NCI-H1417 treated with DMSO at 0.1 percent for 48 hours (cell line): ENCODE results near the gene LRRTM4.

Experiments
- DNase-seq: peaks from one replicate; lab custom pipeline; 2025; lab: John Stamatoyannopoulos, UW

The LRRTM4 gene

DNA sequence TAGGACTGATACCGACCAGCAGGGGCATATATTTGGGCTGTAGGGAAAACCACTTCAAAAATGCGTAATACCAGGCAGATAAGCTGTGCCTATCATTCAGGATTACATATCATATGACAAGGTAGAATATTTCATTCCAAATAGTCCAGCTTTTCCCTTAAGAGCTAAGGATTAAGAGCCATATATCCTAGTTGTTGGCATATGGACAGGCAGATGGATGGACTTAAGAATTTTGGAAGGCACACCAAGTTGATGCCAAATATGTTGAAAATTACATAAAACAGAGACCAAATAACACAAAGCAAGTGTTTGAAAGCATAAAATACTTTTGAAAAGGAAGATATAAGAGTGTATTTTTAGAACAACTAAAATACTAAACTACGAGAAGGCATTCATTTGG lies 52.1 kb downstream of the LRRTM4 start:
- DNase-seq: no peak

DNA sequence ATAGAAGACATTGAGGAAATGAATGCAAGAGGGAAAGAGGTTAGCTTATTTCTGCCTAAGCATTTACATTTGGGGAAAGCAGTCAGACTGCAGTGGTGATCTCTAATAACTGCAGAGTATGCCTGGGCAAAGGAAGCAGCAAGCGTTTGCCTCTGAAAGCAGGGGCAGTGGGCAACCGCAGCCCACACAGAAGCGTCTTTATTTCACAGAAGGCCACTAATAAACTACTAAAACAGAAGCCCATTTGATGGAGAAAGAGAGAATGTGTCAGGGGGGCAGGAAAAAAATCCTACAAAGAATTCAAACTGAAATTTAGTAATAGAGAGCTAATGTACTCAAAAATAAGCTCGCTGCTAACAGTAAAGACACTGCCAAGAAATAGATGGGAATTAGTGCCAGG lies 53.1 kb downstream of the LRRTM4 start:
- no peak for DNase-seq

DNA sequence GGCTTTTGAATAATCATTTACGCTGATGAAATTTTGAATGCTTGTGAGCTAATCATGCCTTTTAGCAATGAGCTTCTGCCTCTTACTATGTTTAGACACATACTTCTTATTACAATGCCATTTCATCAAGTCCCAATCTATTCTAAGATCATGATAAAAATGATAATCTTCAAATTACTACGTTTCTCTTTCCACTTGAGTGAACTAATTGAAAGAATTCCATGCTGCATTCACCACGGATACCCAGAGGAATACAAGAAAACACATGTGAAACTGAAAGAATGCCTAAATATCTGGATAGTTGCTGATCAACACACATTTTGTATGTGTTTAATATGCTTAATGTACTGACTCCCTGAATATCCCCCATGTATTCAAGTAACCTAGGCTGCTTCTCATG lies 62.3 kb downstream of the LRRTM4 start:
- no peak for DNase-seq

DNA sequence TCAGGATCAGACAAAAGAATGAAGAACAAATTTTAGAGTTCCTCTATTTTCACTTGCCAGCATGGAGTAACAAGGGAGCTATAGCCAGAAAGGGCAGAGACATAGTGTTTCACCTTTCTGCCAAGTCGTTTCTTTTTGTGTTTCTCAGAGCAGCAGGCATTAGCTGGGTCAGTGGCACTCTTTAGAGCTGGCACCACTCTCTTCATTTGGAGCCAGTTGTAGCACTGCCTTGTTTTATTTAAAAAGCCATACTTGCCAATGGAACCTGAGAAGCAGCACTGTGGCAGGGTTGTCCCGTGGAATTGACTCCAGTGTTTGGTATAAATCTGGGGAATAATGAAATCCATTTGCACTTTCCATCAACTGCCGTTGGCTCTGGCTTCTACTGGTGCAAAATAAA lies 64.0 kb downstream of the LRRTM4 start:
- no peak for DNase-seq

DNA sequence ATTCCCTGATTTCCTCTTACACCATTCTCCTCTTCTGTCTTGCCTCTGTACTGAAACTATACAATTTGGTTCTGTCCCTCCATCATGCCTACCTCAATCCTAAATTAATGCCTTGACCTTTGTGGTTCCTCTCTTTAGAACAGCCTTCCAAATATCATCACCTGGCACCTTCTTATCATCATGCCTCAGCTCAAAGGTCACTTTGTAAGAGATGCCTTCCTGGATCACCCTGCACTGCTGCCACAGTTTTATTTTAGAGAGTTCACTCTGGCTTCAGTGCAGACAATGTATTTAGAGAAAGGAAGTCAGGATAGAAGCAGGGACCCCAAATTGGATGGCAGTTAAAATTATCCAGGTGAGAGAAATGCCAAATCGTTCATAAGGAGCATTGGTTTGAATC lies 64.5 kb downstream of the LRRTM4 start:
- no peak for DNase-seq

DNA sequence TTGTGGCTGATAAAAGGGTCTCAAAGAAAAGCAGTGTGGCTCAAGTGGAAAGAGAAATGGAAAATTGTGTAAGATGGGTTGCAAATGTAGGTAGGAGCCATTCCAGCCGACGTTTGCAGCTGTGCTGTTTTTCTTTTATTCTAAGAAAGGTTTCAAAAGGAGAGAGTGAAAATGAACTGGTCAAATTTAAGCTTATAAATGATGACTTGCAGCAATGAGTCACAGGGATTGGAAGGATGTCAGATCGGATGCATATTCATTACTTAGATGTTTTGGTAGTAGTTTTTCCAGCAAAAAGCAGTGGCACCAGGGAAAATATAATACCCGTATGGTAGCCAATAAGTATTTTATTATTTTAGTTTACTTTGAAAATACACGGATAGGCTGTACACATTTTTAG lies 79.1 kb downstream of the LRRTM4 start:
- no peak for DNase-seq

DNA sequence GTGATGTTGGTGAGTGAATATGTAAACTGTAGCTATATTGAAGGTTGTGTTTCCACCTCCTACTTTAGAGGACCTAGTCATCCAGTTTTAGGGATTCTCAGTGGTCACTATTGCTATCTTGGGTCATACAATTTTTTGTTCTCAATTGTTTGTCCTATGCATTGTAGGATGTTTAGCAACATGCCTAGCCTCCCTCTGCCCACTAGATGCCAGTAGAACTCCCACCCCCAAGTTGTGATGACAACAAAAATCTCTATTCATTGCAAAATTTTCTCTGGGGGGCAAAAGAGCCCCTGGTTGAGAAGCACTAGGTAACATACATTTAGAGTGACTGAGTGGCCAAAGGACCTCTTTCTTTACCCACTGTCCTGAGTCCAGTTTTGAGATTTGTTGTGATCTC lies 87.3 kb downstream of the LRRTM4 start:
- no peak for DNase-seq

DNA sequence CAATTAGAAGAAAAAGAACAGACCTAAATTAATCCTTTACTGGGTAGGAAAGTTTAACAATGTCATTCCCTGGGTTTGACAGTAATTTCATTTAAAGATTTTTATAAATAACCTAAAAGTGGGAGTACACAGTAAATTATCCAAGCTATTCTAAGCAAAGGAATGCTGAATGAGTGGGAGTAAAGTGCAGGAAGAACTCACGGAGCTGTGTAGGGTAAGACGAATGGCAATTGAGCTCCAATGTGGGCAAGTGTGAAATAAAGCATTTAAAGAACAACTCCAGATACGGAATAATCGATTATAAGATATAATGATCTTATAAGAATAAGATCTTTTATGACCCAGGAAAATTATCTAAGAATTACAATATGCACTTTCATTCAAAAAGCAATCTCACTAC lies 93.2 kb downstream of the LRRTM4 start:
- no peak for DNase-seq

DNA sequence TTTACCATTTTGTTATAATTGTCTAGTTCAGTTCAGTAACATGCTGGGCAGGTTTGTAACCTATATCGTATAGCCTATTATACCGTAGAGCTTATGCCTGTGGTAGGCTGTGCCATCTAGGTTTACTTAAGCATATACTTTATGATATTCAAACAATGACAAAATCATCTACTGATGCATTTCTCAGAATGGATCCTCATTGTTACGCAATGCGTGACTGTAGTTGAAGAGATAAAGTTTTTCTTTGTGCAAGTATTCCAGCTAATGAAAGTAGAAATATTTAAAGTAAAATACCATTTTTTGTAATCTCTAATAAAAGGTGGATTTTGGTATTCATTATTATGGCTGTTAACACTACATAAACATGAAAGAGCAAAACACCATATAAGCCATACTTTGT lies 100.2 kb downstream of the LRRTM4 start:
- no peak for DNase-seq

DNA sequence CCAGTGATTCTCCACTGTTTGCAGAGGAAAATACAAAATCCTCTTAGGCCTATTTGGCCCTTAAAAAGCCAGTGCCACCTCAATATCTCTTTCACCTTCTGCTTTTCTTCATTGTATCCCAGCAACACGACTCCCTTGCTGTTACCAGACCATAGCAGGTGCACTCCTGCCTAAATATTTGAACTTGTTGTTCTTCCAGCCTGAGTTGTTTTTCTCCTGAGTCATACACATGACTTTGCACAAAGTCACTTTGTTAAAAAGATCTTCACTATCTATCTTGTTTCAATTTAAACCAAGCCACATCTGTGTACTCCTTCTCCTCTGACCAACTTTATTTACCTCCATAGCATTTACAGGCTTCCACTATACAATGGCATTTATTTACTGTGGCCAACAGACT lies 103.6 kb downstream of the LRRTM4 start:
- no peak for DNase-seq

DNA sequence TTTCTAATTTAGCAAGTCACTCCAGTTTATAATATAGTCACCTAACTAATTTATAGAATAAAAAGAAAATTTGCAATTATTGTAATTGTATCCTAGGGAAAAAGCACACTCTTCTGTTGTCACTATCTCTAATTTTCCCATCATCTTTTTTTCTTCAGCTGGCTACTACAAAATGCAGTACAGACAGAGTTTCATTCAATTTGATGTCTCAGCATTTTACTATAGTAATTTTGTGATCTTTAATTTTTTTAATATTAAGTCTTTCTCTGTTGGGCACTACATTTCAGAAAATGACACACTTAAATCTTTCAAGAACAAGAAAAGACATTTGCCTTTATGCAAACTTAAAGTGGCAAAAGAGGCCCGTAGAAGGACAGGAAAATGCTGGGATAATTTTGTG lies 118.0 kb downstream of the LRRTM4 start:
- no peak for DNase-seq

DNA sequence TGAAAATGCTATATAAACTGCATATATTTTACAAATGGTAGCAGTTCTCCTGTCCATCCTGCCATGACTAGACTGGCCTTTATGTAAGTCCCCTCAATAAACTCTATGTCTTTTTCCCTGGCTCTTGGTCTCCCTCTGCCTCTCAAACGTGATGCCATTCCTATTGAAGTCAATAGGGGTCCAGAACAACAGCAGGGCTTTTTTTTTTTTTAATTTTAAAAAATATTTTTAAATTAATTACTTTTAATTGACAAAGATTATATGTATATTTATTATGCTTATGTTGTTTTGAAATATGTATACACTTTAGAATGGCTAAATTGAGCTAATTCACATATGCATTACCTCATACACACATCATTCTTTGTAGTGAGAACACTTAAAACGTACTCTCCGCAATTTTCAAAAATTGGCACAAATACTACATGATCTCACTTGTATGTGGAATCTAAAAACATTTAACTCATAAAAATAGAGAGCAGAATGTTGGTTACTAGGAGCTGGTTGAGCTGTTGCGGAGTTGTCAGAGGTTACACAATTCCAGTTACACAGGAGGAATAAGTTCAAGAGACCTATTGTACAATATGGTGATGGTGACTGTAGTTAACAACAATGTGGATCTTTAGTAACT lies 123.1 kb downstream of the LRRTM4 start:
- DNase-seq: no peak

DNA sequence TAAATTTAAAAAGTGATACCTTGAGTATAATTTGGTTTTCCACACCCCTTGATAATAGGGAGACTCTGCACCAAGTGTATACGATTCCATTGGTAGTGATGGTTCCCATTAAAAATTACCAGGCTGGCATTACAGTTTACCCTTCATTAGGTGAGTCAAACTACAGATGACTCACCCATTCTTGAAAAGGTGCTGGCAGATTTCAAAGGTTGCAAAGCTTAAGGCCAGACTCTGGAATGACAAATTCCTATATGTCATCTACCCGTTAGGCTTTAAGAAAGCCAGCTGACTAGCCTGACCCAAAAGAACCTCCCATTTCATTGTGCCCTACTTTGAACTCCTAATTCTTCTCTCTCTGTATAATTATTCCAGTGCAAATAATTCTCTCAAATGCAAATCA lies 124.4 kb downstream of the LRRTM4 start:
- no peak for DNase-seq

DNA sequence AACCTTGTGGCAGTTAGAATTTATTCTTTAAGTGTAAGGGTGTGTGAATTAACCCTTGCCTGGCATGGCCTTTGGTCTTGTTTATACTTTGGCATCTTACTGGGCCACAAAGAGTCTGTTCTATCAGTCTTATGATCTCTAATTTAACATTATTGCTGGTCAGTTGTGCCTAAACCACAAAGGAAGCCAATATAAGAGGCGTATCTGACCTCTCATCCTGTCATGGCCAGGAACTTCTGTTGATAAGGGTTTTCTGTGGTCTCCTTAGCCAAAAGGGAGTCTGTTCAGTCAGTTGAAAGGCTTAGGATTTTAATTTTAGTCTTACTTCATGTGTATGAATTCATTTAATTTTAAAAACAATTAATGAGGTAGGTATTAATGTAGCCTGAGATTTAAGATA lies 127.2 kb downstream of the LRRTM4 start:
- DNase-seq: no peak

DNA sequence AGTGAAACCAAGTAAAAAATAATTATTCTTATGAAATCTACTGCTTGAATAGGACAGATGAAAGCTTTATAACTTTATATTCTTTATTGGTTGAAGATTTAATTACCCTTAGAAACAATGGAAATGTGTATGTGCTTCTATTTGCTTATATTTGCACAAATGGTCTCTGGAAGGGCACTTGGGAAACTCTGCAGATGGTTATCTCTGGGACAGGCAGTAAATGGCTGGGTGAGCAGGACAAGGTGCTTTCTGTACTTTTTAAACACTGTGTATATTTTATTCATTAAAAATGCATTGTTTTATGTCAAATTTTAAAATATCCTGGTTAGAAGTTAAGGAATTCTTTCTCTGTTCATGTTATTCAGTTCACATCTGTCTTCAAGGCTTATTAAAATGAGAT lies 131.1 kb downstream of the LRRTM4 start:
- no peak for DNase-seq

DNA sequence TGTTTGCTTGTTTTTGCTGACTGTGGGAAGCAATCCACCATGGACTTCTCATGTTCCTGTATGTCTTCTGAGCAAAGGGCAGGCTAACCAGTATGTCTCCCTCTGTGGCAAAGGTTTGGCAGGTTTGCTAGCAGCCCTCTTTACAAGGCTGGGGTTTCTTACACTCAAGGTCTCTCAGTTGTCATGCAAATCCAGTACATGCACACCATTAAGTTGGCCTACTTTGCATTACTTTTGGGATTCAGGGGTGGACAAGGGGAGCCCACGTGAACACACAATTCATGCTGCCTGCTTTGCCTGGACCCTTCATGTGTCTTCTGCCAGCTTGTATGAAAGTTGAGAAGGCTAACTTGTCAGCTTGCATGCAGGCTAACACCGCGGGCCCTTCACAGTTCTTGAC lies 134.9 kb downstream of the LRRTM4 start:
- DNase-seq: no peak

DNA sequence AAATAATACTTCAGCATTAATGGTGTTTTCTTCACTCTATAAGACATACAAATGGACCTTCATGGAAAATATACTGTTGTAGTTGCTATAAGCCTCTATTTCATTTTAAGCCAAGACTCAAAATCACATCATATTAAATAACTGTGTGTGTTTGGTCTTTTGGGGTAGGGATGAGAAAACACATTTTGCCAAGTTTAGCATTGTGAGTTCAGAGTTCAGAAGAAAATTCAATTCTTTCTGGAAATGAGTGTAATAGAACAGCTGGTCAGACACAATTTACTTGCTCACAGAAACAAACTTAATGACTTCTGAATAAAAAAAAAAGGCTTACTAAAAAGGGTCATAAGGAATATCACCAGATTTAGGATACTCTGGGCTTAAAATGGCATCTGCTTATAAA lies 149.5 kb downstream of the LRRTM4 start:
- no peak for DNase-seq

DNA sequence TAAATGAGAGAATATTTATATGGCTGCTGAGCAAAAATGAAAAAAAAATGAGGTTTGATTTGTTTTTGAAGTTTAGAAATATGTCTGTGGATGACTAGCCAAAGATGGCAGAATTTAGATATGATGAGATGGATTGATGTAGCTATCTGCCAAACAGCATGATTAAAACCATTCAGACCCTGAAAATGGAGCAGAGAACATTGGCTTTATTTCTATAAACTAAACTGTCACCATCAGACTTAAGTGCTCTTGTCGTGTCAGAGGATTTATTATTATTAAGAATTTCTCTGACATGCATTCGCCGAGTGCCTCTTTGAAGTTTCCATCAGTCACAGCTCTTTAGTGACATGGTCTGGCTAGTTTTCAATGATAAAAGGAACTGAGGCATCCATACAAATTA lies 151.7 kb downstream of the LRRTM4 start:
- no peak for DNase-seq

DNA sequence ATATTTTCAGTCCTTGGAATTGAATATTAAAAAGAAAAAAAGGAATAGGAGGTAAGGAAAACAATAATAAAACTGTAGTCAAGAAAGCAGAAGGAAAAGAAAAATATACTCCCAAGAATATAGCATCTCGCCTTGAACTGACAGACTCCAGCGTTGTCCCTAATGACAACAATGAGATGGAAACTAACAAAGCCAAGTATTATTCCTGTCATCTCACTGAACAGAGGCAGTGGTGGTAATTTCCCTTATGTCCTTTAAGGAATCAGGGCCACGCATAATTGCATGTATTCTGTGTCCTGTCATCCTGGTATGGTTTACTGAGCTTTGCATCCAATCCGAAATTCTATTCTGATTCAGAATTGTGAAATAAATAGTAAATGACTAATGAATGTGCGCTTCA lies 158.9 kb downstream of the LRRTM4 start:
- no peak for DNase-seq

DNA sequence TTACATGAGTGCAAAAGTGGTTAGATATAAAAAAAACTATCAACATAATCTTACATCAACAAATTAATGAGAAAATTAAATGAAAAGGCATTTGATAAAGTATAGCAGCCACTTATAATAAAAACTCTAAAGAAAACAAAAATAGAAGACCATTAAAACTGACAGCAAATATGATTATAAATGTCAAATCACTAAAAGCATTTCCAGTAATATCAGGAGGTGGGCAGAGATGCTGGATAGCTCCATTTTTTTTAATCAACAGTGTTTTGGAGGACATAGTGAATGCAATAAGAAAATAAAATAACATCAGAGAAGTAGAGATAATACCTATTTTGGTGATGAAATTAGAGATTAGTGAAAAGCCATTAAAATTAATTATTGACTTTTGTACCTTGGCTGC lies 173.4 kb downstream of the LRRTM4 start:
- no peak for DNase-seq

DNA sequence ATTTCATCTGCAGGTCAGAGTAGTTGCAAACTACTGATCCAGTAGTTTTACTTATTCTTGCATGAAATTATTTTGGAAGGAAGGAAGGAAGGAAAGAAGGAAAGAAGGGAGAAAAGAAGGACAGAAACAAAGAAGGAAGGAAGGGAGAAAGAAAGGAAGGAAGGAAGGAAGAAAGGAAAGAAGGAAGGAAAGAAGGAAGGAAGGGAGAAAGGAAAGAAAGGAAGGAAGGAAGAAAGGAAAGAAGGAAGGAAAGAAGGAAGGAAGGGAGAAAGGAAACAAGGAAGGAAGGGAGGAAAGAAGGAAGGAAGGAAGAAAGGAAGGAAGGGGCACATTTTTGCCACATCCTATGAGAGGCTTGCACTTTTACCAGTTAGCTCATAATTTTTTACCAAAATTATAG lies 186.2 kb downstream of the LRRTM4 start:
- no peak for DNase-seq

DNA sequence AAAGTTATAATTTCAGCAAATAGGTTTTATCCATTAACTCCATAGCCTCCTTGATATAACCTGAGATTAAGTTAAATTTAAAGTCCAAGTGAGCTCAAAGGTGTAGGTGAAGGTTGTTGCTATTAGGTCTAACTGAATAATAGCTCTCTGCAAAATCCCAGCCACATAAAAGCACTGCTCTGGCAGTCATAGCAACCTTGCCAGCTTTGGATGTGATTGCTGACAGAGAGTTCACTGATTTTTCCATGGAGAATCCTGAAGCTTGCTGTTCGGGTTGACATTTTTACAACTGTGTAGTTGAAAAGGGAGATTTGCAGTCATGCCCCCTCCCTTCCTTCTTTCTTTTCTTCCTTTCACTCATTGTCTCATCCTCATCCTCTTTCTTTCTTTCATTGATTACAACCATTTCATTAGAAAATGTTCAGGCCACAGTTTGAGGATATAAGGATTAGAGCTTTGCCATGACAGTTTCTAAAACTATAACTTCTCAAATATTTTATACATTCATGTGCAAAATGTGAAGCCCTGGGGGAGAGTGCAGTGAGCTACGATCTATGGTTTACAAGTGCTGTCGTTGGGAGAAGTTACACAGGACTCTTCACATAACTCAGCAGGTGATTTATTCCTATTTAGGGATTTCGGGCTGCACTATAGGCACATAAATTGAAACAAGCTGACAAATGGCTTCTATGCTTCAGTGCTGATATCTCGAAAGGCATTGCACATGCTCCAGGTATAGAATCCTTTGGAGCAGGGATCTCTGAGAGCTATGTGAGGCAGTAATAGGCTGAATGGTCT lies 193.8 kb downstream of the LRRTM4 start:
- no peak for DNase-seq

DNA sequence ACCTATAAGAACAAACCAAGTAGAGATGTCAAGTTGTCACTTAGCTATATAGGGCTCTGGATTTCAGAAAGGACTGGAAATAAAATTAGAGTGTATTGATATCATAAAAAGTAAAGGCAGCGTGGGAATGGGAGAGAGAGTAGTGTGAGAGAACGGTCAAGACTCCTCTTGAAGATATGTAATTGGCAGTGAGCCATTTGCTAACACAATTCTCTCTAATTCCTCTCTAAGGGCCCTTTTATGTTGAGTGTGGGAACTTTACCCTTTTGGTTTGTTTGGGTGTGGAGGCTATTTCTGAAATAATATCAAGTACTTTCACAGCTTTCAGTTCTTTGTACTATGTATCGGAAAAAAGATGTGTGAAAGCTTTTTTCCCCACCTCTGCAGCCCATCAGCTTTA lies 196.8 kb downstream of the LRRTM4 start:
- DNase-seq: no peak

DNA sequence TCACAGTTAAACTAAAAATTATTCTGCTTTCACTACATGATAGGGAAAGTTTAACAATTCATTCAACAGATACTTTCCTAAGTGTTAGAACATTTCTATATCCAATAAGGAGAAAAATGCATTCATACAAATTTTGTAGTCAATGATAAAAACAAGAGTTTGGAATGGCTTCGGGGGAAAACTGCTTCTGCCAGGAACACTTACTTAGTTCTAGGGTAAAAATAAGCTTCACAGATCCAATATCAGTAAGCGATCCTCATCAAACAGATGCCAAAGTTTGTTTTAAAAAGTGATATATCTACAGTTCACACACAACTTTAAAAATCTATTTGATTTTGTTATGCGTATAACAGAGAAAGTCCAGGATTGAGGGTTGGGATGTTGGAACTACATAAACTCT lies 199.7 kb downstream of the LRRTM4 start:
- DNase-seq: no peak
